ENCODE data around the gene PDSS1. TPM values are rescaled to one million over a fixed set of nuclear protein-coding genes. Genes with fewer than 3 reads are reported as not detected.

Gene PDSS1
- total RNA-seq, 1 donor from 2014 or later, result 8.7 TPM

GRCh38 chr10:26792758-26793495 is 95.4 kb downstream of the PDSS1 start:
- no peak for ATAC-seq (ENCODE audit: low read depth)
- intact Hi-C loops (cut with micrococcal nuclease), result loop anchor here (5.0 kb wide), 1 partner anchor 36 kb away; no protein-coding TSS in a partner anchor
- ChIA-PET POLR2A (interaction anchor here (1.4 kb wide), 1 partner anchor 13 kb away, joined by 3 read pairs; no protein-coding TSS in a partner anchor), CTCF (no interaction called here)
- Mint-ChIP-seq H3K27ac (peak overlapping the region; percentile 48), H3K9me3 (peaks cover 6% of the 10 kb centered on the region), H3K27me3 (no peaks in the 10 kb centered on the region), H3K36me3 (ENCODE audit: low read depth) (peaks cover 28% of the 10 kb centered on the region), H3K4me1 (peaks cover 64% of the 10 kb centered on the region), H3K4me3 (no peak overlapping the region)
- TF ChIP-seq, protein P1, sequence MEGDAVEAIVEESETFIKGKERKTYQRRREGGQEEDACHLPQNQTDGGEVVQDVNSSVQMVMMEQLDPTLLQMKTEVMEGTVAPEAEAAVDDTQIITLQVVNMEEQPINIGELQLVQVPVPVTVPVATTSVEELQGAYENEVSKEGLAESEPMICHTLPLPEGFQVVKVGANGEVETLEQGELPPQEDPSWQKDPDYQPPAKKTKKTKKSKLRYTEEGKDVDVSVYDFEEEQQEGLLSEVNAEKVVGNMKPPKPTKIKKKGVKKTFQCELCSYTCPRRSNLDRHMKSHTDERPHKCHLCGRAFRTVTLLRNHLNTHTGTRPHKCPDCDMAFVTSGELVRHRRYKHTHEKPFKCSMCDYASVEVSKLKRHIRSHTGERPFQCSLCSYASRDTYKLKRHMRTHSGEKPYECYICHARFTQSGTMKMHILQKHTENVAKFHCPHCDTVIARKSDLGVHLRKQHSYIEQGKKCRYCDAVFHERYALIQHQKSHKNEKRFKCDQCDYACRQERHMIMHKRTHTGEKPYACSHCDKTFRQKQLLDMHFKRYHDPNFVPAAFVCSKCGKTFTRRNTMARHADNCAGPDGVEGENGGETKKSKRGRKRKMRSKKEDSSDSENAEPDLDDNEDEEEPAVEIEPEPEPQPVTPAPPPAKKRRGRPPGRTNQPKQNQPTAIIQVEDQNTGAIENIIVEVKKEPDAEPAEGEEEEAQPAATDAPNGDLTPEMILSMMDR (IDR thresholded peaks at IDR 0.05), result no peak
- no peak for DNase-seq

Other genes starting within 250 kb of the PDSS1 start
- 76.7 and 83.5 TPM in 2 replicates for gene ABI1, start 163.3 kb downstream of the PDSS1 start, total RNA-seq

All from activated B cell treated with CpG ODN at 0.5 μM for 24 hours (primary cell).